K562 (cell line): ENCODE results near the gene GPR22.

Experiments
- CREM ChIP-seq: IDR thresholded peaks from 2 replicates; pipeline ENCODE4 v1.6.1; 2014; ENCODE audit warnings: antibody characterized with exemption, low read depth
- CXXC5 ChIP-seq: fragments of 250-450 bp; sonication (Bioruptor Pico); IDR thresholded peaks from 2 replicates; pipeline ENCODE4 v1.8.0; 2022; ENCODE audit warnings: inconsistent platforms, mild to moderate bottlenecking, moderate library complexity
- HMBOX1 ChIP-seq: sonication (generic); IDR thresholded peaks from 2 replicates; pipeline ENCODE4 v1.6.1; 2016
- MAX ChIP-seq: sonication (generic); formaldehyde crosslinking; IDR thresholded peaks from 2 replicates; pipeline ENCODE4 v1.9.0; 2022; ENCODE audit warnings: mild to moderate bottlenecking, missing genetic modification reagents
- NFIX ChIP-seq: fragments of 250-450 bp; sonication (Bioruptor Pico); IDR thresholded peaks from 2 replicates; pipeline ENCODE4 v1.4.0; 2020; ENCODE audit warnings: low read depth, mild to moderate bottlenecking, moderate library complexity
- TCF3 ChIP-seq: sonication (generic); formaldehyde crosslinking; IDR thresholded peaks from 2 replicates; pipeline ENCODE4 v1.4.0; 2020; ENCODE audit warnings: mild to moderate bottlenecking, missing genetic modification reagents
- YY1 ChIP-seq, 3 experiments: IDR thresholded peaks; 2 replicates each; pipeline ENCODE4 v1.6.1; 2011; ENCODE audit warnings: low read length in 2 of 3, mild to moderate bottlenecking in 2 of 3, moderate library complexity in 2 of 3, borderline replicate concordance in 1 of 3, control low read depth in 1 of 3, low read depth in 1 of 3; ENCODE audit not compliant: insufficient read depth in 3 of 3, insufficient replicate concordance in 2 of 3, control insufficient read depth in 1 of 3, insufficient read length in 1 of 3; ENCODE audit errors: extremely low read depth in 1 of 3
- TF ChIP-seq, protein P1 (sequence below), 3 experiments: IDR thresholded peaks in 2 of 3; conservative IDR thresholded peaks in 1 of 3; 2 replicates each; pipeline ENCODE4 v1.5.1; 2011 to 2012; ENCODE audit warnings: low read length in 3 of 3, mild to moderate bottlenecking in 3 of 3, control low read depth in 2 of 3, improper control_type of control experiment in 1 of 3, inconsistent platforms in 1 of 3, low read depth in 1 of 3, mixed read lengths in 1 of 3, moderate library complexity in 1 of 3; ENCODE audit not compliant: insufficient read depth in 2 of 3
- TF ChIP-seq, protein P2 (sequence below): fragments of 250-450 bp; sonication (Bioruptor Pico); IDR thresholded peaks from 2 replicates; pipeline ENCODE4 v1.4.0; 2020; ENCODE audit warnings: mild to moderate bottlenecking

GRCh38 chr7:107505362-107505761, 35.5 kb downstream of the GPR22 start:
- TF ChIP-seq CXXC5 (CRISPR knock-in tag) (no peak), MAX (CRISPR knock-in tag) (no peak), HMBOX1 (no peak), TCF3 (no peak), CREM (no peak), YY1 (IDR thresholded peaks at IDR 0.05; ENCODE audit: borderline replicate concordance in 1 of 3, control insufficient read depth in 1 of 3, extremely low read depth in 1 of 3, insufficient read depth in 3 of 3, insufficient read length in 1 of 3, insufficient replicate concordance in 2 of 3, low read depth in 1 of 3, low read length in 2 of 3) (no peak), NFIX (CRISPR knock-in tag) (no peak)
- TF ChIP-seq, protein P1, sequence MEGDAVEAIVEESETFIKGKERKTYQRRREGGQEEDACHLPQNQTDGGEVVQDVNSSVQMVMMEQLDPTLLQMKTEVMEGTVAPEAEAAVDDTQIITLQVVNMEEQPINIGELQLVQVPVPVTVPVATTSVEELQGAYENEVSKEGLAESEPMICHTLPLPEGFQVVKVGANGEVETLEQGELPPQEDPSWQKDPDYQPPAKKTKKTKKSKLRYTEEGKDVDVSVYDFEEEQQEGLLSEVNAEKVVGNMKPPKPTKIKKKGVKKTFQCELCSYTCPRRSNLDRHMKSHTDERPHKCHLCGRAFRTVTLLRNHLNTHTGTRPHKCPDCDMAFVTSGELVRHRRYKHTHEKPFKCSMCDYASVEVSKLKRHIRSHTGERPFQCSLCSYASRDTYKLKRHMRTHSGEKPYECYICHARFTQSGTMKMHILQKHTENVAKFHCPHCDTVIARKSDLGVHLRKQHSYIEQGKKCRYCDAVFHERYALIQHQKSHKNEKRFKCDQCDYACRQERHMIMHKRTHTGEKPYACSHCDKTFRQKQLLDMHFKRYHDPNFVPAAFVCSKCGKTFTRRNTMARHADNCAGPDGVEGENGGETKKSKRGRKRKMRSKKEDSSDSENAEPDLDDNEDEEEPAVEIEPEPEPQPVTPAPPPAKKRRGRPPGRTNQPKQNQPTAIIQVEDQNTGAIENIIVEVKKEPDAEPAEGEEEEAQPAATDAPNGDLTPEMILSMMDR (IDR thresholded peaks at IDR 0.05 in 2 of 3, conservative IDR thresholded peaks at IDR 0.05 in 1 of 3; ENCODE audit: insufficient read depth in 2 of 3, low read depth in 1 of 3, low read length in 3 of 3) = no peak
- TF ChIP-seq, protein P2, sequence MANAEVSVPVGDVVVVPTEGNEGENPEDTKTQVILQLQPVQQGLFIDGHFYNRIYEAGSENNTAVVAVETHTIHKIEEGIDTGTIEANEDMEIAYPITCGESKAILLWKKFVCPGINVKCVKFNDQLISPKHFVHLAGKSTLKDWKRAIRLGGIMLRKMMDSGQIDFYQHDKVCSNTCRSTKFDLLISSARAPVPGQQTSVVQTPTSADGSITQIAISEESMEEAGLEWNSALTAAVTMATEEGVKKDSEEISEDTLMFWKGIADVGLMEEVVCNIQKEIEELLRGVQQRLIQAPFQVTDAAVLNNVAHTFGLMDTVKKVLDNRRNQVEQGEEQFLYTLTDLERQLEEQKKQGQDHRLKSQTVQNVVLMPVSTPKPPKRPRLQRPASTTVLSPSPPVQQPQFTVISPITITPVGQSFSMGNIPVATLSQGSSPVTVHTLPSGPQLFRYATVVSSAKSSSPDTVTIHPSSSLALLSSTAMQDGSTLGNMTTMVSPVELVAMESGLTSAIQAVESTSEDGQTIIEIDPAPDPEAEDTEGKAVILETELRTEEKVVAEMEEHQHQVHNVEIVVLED (CRISPR knock-in tag) = no peak
